ENCODE data around the gene EIF4G3. TPM values are rescaled to one million over a fixed set of nuclear protein-coding genes. Genes with fewer than 3 reads are reported as not detected.

EIF4G3 gene
- total and polyA plus RNA-seq, 2 of the 8 experiments (the other 6 are each of a cell fraction or from before 2014, with no cell fraction given): 47.5 to 66.6 TPM

DNA sequence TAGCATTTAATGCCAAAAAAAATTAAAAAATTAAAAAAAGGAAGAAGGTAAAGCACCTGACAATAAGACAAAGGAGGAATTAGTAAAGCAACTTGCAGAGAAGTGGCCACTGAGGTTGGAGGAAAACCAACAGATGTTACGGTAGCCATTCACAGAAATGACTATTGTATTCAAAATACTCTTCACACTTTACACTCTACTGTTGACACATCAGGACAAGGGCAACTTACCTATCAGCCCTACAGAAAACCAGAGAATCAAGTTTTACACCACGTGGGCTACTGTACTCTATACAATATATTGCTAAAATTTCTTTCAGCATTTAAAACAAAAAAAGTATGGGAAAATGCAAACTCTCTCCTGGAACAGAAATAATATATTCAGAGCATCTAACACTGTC lies 70.0 kb downstream of the EIF4G3 start:
- Histone ChIP-seq H4K5ac (ENCODE audit: insufficient read length, low read depth, low read length) (no peak overlapping the region), H3K79me2 (ENCODE audit: control insufficient read depth in 1 of 2, insufficient read depth in 2 of 2, low read length in 2 of 2) (peaks cover 0 to 11% of the 10 kb centered on the region in 2 experiments; a peak in 2 of 4 replicates), H4K91ac (replicated peaks; ENCODE audit: insufficient read length, low read length) (no peak overlapping the region), H3K23ac (ENCODE audit: insufficient read length) (no peak overlapping the region), H2BK15ac (ENCODE audit: low read length) (no peak overlapping the region), H3K23me2 (ENCODE audit: low read depth, low read length) (0 out of 2 replicates have a peak, but pooled peaks cover 2% of the 10 kb centered on the region), H3K18ac (ENCODE audit: extremely low read depth, low read length) (no peak overlapping the region), H2BK5ac (ENCODE audit: low read depth, low read length) (no peak overlapping the region), H3K27me3 (replicated peaks in 1 of 4; ENCODE audit: control insufficient read depth in 3 of 4, extremely low read depth in 1 of 4, insufficient read depth in 3 of 4, low read length in 3 of 4) (no peaks in the 10 kb centered on the region), H3K4ac (replicated peaks; ENCODE audit: insufficient read length, low read depth, low read length) (no peak overlapping the region), H3K9ac (replicated peaks in 1 of 4; ENCODE audit: extremely low read depth in 1 of 4, low read depth in 3 of 4, low read length in 3 of 4) (no peak overlapping the region), H3K4me1 (replicated peaks in 1 of 4; ENCODE audit: control insufficient read depth in 3 of 4, insufficient read depth in 4 of 4, low read length in 3 of 4) (no peaks in the 10 kb centered on the region), H3K36me3 (ENCODE audit: control insufficient read depth in 2 of 4, insufficient read depth in 4 of 4, low read length in 3 of 4) (no peaks in the 10 kb centered on the region; a peak in 1 of 8 replicates), H2BK20ac (ENCODE audit: low read length) (no peak overlapping the region), H3K27ac (ENCODE audit: low read depth, low read length) (no peak overlapping the region), H3K9me3 (ENCODE audit: insufficient read depth in 2 of 2, low read depth in 1 of 2, low read length in 1 of 2) (no peaks in the 10 kb centered on the region), H3K79me1 (ENCODE audit: low read depth, low read length) (no peaks in the 10 kb centered on the region; the same call in 1 of the 2 replicates), H3K4me3 (ENCODE audit: extremely low read depth in 1 of 4, insufficient read depth in 2 of 4, low read depth in 3 of 4, low read length in 4 of 4) (no peak overlapping the region), H2AFZ (ENCODE audit: low read length) (no peak overlapping the region), H3K14ac (ENCODE audit: insufficient read length) (no peak overlapping the region), H2BK120ac (replicated peaks; ENCODE audit: low read depth, low read length) (no peak overlapping the region), H4K8ac (ENCODE audit: extremely low read depth, insufficient read depth, low read length) (no peak overlapping the region), H3K56ac (replicated peaks; ENCODE audit: insufficient read length, low read depth, low read length) (no peak overlapping the region), H3K4me2 (ENCODE audit: insufficient read depth in 1 of 2, low read depth in 2 of 2, low read length in 2 of 2) (no peak overlapping the region), H2AK5ac (ENCODE audit: low read depth, low read length) (no peak overlapping the region), H4K20me1 (replicated peaks in 1 of 2; ENCODE audit: control insufficient read depth in 1 of 2, insufficient read depth in 2 of 2, low read length in 2 of 2) (peaks cover 0 to 3% of the 10 kb centered on the region in 2 experiments), H2BK12ac (ENCODE audit: low read depth, low read length) (no peak overlapping the region)
- DNase-seq (ENCODE audit: low read depth in 1 of 2, low spot score in 2 of 2) (no peak), FAIRE-seq (no peak)
- ChIA-PET CTCF (ENCODE audit: partially characterized antibody) (interaction anchor here (1.1 to 1.9 kb wide), 2 partner anchors 16 to 58 kb away, joined by 3 to 6 read pairs; no protein-coding TSS in a partner anchor), POLR2A (ENCODE audit: partially characterized antibody) (interaction anchor here (1.2 to 1.4 kb wide), 2 partner anchors 10 to 14 kb away, joined by 3 to 9 read pairs; no protein-coding TSS in a partner anchor)
- WGBS, 2 experiments (ENCODE audit: extremely low coverage in 1 of 2, insufficient coverage in 1 of 2, insufficient read length in 1 of 2, insufficient replicate concordance in 2 of 2, low coverage in 1 of 2, low lambda C conversion rate in 2 of 2, missing lambda C conversion rate in 1 of 2): 84% methylated on average over 2 of the region's 2 CpGs; no CpG with 5 or more reads in 1 of the 2 experiments
- TF ChIP-seq CHD2 (IDR thresholded peaks at IDR 0.05; ENCODE audit: low read length): no peak
- TF ChIP-seq CREB1 (IDR thresholded peaks at IDR 0.05): no peak
- TF ChIP-seq ATF2 (IDR thresholded peaks at IDR 0.05; ENCODE audit: low read length): no peak
- TF ChIP-seq EZH2 (IDR thresholded peaks at IDR 0.05; ENCODE audit: low read depth, low read length, severe bottlenecking): no peak
- no peak for TF ChIP-seq ASH2L (IDR thresholded peaks at IDR 0.05; ENCODE audit: low read length)
- no peak for TF ChIP-seq JUND (IDR thresholded peaks at IDR 0.05; ENCODE audit: low read length)
- no peak for TF ChIP-seq CHD1 (IDR thresholded peaks at IDR 0.05; ENCODE audit: low read depth, low read length)
- TF ChIP-seq CBX5 (IDR thresholded peaks at IDR 0.05; ENCODE audit: low read depth, low read length): no peak
- no peak for TF ChIP-seq SP2 (IDR thresholded peaks at IDR 0.05; ENCODE audit: low read length)
- no peak for TF ChIP-seq MAFK (IDR thresholded peaks at IDR 0.05; ENCODE audit: low read depth, low read length)
- no peak for TF ChIP-seq E2F6 (IDR thresholded peaks at IDR 0.05)
- TF ChIP-seq EP300 (IDR thresholded peaks at IDR 0.05; ENCODE audit: borderline replicate concordance in 1 of 2, low read depth in 2 of 2, low read length in 2 of 2): no peak
